Lung (tissue), 16 donors: ENCODE results near the gene ADH1C. TPM values are rescaled to one million over a fixed set of nuclear protein-coding genes. Genes with fewer than 3 reads are reported as not detected.

Experiments
- ATAC-seq: fragments of 200-7000 bp; cut with Tn5 transposase; one replicate; pipeline ENCODE4 v1.9.1; 2020; ENCODE audit warnings: moderate number of reproducible peaks; ENCODE audit not compliant: insufficient read depth, low FRiP score
- DNase-seq, 3 donors: peaks; one replicate each; pipeline ENCODE4 v3.0.0-alpha.2; 2013 to 2017
- H3K27ac ChIP-seq, 2 donors: one replicate each; pipeline ENCODE4 v1.5.1; 2013; ENCODE audit warnings: mild to moderate bottlenecking in 2 of 2, moderate library complexity in 2 of 2, control low read depth in 1 of 2, inconsistent platforms in 1 of 2, low read depth in 1 of 2, low read length in 1 of 2
- H3K27me3 ChIP-seq, 3 donors: one replicate each; pipeline ENCODE4 v1.5.1; 2013; ENCODE audit warnings: low read length in 2 of 3; ENCODE audit not compliant: control insufficient read depth in 3 of 3, insufficient read depth in 3 of 3
- H3K36me3 ChIP-seq, 4 donors: one replicate each; pipeline ENCODE4 v1.5.1; 2013; ENCODE audit warnings: low read length in 4 of 4, mild to moderate bottlenecking in 1 of 4, moderate library complexity in 1 of 4; ENCODE audit not compliant: control insufficient read depth in 4 of 4, insufficient read depth in 4 of 4
- H3K4me1 ChIP-seq, 5 donors: one replicate each; pipeline ENCODE4 v1.5.1; 2013; ENCODE audit warnings: low read length in 5 of 5, mild to moderate bottlenecking in 2 of 5, moderate library complexity in 1 of 5; ENCODE audit not compliant: control insufficient read depth in 5 of 5, insufficient read depth in 5 of 5
- H3K4me3 ChIP-seq: one replicate; pipeline ENCODE4 v1.5.1; 2013; ENCODE audit warnings: mild to moderate bottlenecking, control low read depth, moderate library complexity
- H3K9ac ChIP-seq, 2 donors: one replicate each; pipeline ENCODE4 v1.5.1; 2013; ENCODE audit warnings: low read length in 2 of 2, control low read depth in 1 of 2; ENCODE audit not compliant: insufficient read depth in 1 of 2
- H3K9me3 ChIP-seq, 4 donors: one replicate each; pipeline ENCODE4 v1.5.1; 2013; ENCODE audit warnings: low read length in 3 of 4, mild to moderate bottlenecking in 1 of 4, moderate library complexity in 1 of 4; ENCODE audit not compliant: control insufficient read depth in 4 of 4, insufficient read depth in 3 of 4
- WGBS, 2 donors: extraction: QIAGEN DNeasy Blood & Tissue Kit; methylation state at CpG; one replicate each; pipeline ENCODE4 v1.1.7; 2013; 5-methylcytosine and 5-hydroxymethylcytosine counted together
- long read RNA-seq, 5 donors: transcript quantifications; one replicate each; lab custom pipeline, GENCODE V29; 2026
- polyA plus RNA-seq, 2 donors: library from polyadenylated mRNA; stranded (reverse); fragments of 200-250 nt; gene quantifications; one replicate each; pipeline ENCODE4 v1.2.1, GENCODE V29; 2013
- total RNA-seq, 2 donors: library from RNA; depleted of rRNA in 1 of 2; stranded (reverse); fragments of >200 nt in 1 of 2; gene quantifications; one replicate each; pipeline ENCODE4 v1.2.1, GENCODE V29; 2014 to 2021
- TF ChIP-seq, protein P1 (sequence below): IDR thresholded peaks from 2 replicates; pipeline ENCODE4 v1.5.1; 2012; ENCODE audit warnings: mild to moderate bottlenecking; ENCODE audit errors: control extremely low read depth, extremely low read depth
- donor health status: control.
- donor health status: control.
- donor health status: Bipolar disorder and iron deficiency.
- donor health status: healthy.
- donor health status: DM: yes; HTN: yes; CAD: no.

ADH1C gene
- 1 to 10 TPM; 5.9 to 6.9 TPM for total RNA-seq
- polyA plus RNA-seq, result 10 to 100 TPM in 1 of 2 donors, 1 to 10 TPM in 1; 2.6 to 14.8 TPM
- long read RNA-seq, donor 1, partial matches to known transcripts, result 0 of 3 reads
- long read RNA-seq, donor 1, other reads (novel, unspliced or antisense), result 0 of 3 reads
- long read RNA-seq, donor 2, partial matches to known transcripts, result 0 of 2 reads
- long read RNA-seq, donor 2, other reads (novel, unspliced or antisense), result 0 of 2 reads
- long read RNA-seq, donor 3, transcript ADH1C-204 (9 exons, 1,740 nt), result major isoform, 8 of 8 reads
- long read RNA-seq, donor 3, partial matches to known transcripts, result 0 of 8 reads
- long read RNA-seq, donor 3, other reads (novel, unspliced or antisense), result 0 of 8 reads
- long read RNA-seq, donor 4, result 0 reads
- long read RNA-seq, donor 5, partial matches to known transcripts, result 11 of 15 reads
- long read RNA-seq, donor 5, other reads (novel, unspliced or antisense), result 0 of 15 reads

DNA sequence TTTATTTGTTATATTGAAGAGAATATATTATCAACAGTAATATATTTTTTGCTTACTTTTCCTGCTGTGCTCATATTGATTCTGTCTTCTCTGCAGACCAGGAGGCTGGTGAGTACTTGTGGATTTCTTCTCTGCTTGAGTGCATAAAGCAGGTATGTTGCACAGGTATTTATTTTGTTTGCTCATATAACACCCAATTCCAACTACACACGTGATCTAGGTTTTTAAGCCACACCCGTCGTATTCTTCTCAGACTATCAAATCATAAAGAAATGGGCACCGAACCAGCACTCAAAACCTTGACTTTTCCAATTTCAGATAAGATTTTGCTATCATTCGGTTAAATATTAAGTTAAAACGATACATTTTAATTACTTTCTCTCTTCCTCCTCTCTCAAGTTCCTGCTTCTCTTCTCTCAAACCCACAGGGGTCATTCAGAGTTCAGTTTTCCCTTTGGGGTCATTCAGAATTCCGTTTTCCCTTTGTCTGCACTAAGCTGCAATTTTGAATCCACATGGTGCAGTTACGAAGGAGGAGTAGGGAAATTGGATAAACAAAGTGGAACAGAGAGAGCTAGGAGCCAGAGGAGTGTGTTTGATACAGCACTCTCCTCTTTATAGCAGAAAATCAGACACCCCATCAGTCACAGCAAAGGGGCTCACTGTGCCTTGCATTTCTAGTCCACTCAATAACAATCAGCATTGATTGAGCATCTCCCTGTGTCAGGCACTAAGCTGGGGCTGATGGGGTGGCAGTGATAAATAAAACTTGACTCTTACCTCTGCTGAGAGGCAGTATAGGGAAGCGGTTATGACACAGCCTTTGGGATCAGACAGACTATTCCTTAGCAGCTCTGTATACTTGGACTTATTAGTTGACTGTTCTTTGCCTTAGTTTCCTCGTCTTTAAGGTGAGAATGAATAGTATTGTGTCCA lies at the start of gene ADH1C:
Gene ADH1C (minus strand): TSS at position 145 of the 936 bp plus-strand sequence. CDS start 71 bp downstream, at position 74.
- Histone ChIP-seq H3K36me3 (no peaks in the 10 kb centered on the region), H3K27ac (no peak within 1 kb of the TSS), H3K4me1 (peaks cover 0 to 24% (median 0%) of the 10 kb centered on the region in 5 donors), H3K4me3 (no peak within 1 kb of the TSS), H3K9me3 (peaks cover 0 to 3% (median 0%) of the 10 kb centered on the region in 4 donors), H3K9ac (peak within 1 kb of the TSS in 1 of 2 donors; percentile 77), H3K27me3 (no peaks in the 10 kb centered on the region)
- DNase-seq (peak; percentile 46 to 93 (median 91)), ATAC-seq (no peak)
- TF ChIP-seq, protein P1, sequence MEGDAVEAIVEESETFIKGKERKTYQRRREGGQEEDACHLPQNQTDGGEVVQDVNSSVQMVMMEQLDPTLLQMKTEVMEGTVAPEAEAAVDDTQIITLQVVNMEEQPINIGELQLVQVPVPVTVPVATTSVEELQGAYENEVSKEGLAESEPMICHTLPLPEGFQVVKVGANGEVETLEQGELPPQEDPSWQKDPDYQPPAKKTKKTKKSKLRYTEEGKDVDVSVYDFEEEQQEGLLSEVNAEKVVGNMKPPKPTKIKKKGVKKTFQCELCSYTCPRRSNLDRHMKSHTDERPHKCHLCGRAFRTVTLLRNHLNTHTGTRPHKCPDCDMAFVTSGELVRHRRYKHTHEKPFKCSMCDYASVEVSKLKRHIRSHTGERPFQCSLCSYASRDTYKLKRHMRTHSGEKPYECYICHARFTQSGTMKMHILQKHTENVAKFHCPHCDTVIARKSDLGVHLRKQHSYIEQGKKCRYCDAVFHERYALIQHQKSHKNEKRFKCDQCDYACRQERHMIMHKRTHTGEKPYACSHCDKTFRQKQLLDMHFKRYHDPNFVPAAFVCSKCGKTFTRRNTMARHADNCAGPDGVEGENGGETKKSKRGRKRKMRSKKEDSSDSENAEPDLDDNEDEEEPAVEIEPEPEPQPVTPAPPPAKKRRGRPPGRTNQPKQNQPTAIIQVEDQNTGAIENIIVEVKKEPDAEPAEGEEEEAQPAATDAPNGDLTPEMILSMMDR, result no peak
- WGBS, 2 donors, result 39 to 52% methylated on average over 10 of the region's 10 CpGs

DNA sequence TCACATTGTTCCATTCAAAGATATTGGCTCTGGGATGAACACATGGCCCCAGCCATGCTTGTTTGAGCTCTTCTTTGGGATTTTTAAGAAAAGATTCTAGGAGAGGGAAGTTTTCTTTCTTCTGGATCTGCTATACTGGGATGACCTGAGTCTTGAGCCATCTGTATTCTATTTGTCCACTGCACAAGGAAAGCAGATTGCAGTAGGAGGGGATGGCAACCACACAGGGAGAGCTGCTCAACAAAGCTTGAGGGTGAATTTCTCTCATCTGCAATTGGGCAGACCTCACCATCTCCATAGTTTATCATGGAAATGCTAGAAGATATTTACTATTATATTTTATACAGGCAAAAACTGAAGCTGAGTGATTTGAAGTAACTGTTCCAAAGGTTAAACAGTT lies 48.3 kb upstream of the ADH1C start:
- H3K9ac ChIP-seq, result no peak overlapping the region
- H3K36me3 ChIP-seq, result no peaks in the 10 kb centered on the region
- no peak overlapping the region for H3K27ac ChIP-seq
- no peak for DNase-seq
- no peak for ATAC-seq
- peaks cover 0 to 20% (median 18%) of the 10 kb centered on the region in 5 donors for H3K4me1 ChIP-seq
- peaks cover 0 to 3% (median 0%) of the 10 kb centered on the region in 4 donors for H3K9me3 ChIP-seq
- H3K27me3 ChIP-seq, result no peaks in the 10 kb centered on the region
- TF ChIP-seq, protein P1, result no peak
- H3K4me3 ChIP-seq, result no peak overlapping the region

DNA sequence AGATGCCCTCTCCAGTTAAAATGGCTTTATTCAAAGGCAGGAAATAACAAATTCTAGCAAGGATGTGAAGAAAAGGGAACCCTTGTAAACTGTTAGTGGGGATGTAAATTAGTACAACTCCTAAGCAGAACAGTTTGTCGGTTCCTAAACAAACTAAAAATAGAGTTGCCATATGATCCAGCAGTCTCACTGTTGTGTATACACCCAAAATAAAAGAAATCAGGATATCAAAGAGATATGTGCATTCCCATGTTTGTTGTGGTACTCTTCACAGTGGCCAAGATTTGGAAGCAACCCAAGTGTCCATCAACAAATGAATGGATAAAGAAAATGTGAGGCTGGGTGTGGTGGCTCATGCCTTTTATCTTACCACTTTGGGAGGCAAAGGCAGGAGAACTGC lies 46.5 kb upstream of the ADH1C start:
- 36 to 39% methylated on average over 1 of the region's 1 CpG for WGBS, 2 donors
- TF ChIP-seq, protein P1, result no peak
- ATAC-seq, result no peak
- no peak for DNase-seq
- H3K27ac ChIP-seq, result no peak overlapping the region
- H3K4me3 ChIP-seq, result no peak overlapping the region
- H3K27me3 ChIP-seq, result no peaks in the 10 kb centered on the region
- H3K36me3 ChIP-seq, result no peaks in the 10 kb centered on the region
- no peak overlapping the region for H3K9ac ChIP-seq
- H3K4me1 ChIP-seq, result peaks cover 0 to 11% (median 5%) of the 10 kb centered on the region in 5 donors
- H3K9me3 ChIP-seq, result peaks cover 0 to 3% (median under 1%) of the 10 kb centered on the region in 4 donors
